Astrocyte of the spinal cord (primary cell): Measurements from ENCODE around the gene GRHL1.

Source experiments
- DNase-seq: peaks from one replicate; pipeline ENCODE4 v3.0.0; 2011; ENCODE audit warnings: low read depth, low spot score
- H3K4me3 ChIP-seq: 2 replicates; pipeline ENCODE4 v1.5.1; 2011; ENCODE audit warnings: low read depth, mild to moderate bottlenecking, low read length, moderate library complexity
- CTCF ChIP-seq: IDR thresholded peaks from 2 replicates; pipeline ENCODE4 v1.5.1; 2012; ENCODE audit warnings: low read depth, mild to moderate bottlenecking, low read length, inconsistent platforms
- in situ Hi-C: cut with HindIII; loops from 2 replicates; pipeline ENCODE4 v1.10.0; 2017; ENCODE audit warnings: low sequenced_read_pairs

The GRHL1 gene

GRCh38 chr2:9975328-9975727, 23.8 kb downstream of the GRHL1 start:
- DNase-seq = no peak
- no peak for TF ChIP-seq CTCF
- in situ Hi-C loops = no loop called here
- H3K4me3 ChIP-seq = no peak overlapping the region

- peak; percentile 96 for DNase-seq
- no peak overlapping the region for H3K4me3 ChIP-seq
- no peak for TF ChIP-seq CTCF
- in situ Hi-C loops = no loop called here
Observed at GRCh38 chr2:9975805-9976447, 24.4 kb downstream of the GRHL1 start.

- TF ChIP-seq CTCF = no peak
- no peak for DNase-seq
- no peak overlapping the region for H3K4me3 ChIP-seq
- in situ Hi-C loops = no loop called here
Observed at GRCh38 chr2:9979977-9980376, 28.5 kb downstream of the GRHL1 start.

GRCh38 chr2:9980520-9980919, 29.0 kb downstream of the GRHL1 start:
- no peak for TF ChIP-seq CTCF
- in situ Hi-C loops = no loop called here
- DNase-seq = no peak
- no peak overlapping the region for H3K4me3 ChIP-seq

GRCh38 chr2:9981655-9982054, 30.2 kb downstream of the GRHL1 start:
- no peak for TF ChIP-seq CTCF
- H3K4me3 ChIP-seq = no peak overlapping the region
- no peak for DNase-seq
- in situ Hi-C loops = no loop called here

- no peak for TF ChIP-seq CTCF
- no peak overlapping the region for H3K4me3 ChIP-seq
- peak; percentile 74 for DNase-seq
- in situ Hi-C loops = no loop called here
Observed at GRCh38 chr2:9982248-9982647, 30.8 kb downstream of the GRHL1 start.
